Measurements from ENCODE around the gene EDIL3.
A peak's percentile ranks its signal among the peaks of the same experiment; 100 is the strongest.

Gene EDIL3

GRCh38 chr5:83942155-83942554 lies 442.5 kb downstream of the EDIL3 start:
- no peak for DNase-seq

- no peak for DNase-seq
These were observed 446.8 kb downstream of the EDIL3 start for GRCh38 chr5:83937837-83938236.

DNA sequence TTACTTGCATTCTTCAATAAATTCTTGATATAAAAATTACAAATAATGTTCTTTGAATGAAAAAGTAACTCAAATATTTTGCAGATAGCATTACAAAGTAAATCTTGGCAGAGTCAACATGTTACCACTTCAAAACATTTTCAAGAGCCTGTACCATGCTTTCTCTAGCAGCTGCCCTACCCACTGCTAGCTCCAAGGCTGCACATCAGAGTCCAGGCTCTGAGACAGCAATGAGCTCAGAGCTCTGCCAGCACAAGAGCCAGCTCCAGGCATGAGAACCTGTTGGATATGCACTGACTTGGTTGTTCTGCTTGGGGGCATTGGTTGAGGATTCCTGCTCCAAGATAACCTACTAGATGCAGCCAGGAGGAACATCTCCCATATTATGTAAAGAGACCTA lies 452.7 kb downstream of the EDIL3 start:
- DNase-seq: no peak

- DNase-seq: peak; percentile 18
These were observed 457.4 kb downstream of the EDIL3 start for GRCh38 chr5:83927140-83927733.

GRCh38 chr5:83925955-83926337 lies 458.7 kb downstream of the EDIL3 start:
- no peak for DNase-seq

- no peak for DNase-seq
These were observed 459.2 kb downstream of the EDIL3 start for GRCh38 chr5:83925321-83925954.

DNA sequence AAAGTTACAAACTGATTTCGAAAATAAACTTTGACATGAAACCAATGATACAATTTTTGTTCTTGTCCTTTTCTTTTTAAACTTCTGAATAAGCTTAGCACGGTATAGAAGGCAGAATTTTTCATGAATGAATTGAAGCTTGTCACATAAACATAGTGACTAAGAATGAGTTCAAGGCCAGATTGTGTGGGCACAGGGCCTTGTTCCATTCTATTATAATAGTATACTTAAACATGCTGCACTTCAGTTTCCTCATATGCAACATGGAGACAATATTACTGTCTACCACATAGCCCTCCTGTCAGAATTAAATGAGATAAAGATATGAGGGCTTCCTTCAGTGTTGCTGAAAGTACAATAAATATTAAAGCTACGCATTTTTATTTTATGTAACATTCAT lies 459.8 kb downstream of the EDIL3 start:
- DNase-seq: no peak

DNA sequence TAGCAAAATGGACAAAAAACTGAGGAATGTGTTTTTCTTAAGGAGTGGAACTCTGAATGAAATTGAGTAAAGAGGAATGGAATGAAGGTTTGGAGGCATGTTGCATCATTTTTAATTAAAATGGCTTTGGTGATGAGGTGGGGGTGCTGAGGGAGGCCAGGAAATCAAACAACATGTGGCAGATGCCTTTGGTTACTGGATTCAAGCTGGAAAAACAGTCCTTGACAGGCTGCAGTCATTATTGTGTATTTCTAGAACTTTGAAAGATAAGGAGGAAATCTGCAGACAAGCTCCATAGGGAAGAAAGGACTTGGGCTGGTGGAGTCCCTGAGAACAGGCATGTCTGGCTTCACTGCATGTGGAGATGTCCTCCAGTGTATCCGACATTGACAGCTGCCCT lies 460.5 kb downstream of the EDIL3 start:
- no peak for DNase-seq

GRCh38 chr5:83922699-83923098 lies 462.0 kb downstream of the EDIL3 start:
- DNase-seq: no peak

GRCh38 chr5:83921666-83922193 lies 462.9 kb downstream of the EDIL3 start:
- no peak for DNase-seq

- no peak for DNase-seq
These were observed 465.3 kb downstream of the EDIL3 start for GRCh38 chr5:83919071-83920041.

DNA sequence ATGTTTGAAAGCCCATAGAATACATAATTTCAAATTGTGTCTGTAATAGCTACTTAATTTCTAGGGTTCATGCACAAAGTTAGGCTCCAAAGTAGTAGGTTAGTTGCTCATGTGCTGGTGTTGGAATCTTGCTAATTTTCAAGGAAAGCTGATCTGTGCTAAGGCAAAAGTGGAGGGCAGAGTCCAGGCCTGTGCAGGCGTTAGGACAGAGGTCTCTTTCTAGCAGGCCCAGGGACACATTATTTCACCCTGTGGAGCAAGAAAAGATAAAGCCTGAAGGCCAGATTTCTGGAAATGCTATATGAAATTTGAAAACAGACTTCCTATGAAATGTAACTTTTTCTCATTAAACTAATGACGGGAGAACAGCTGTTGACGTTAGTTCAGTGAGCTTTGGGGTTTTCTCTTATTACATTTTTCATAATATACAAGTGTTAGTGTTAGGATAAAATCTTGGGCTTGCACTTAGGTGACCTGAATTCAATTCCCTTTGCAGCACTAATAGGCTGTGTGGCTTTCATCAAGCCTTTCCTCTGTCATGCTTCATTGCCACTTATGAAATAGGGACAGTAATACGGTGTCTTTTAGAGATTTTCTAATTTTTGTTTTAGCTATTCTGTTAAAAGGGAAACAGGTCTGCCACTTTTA lies 467.3 kb downstream of the EDIL3 start:
- no peak for DNase-seq

- DNase-seq: no peak
These were observed 469.8 kb downstream of the EDIL3 start for GRCh38 chr5:83914662-83915418.

- no peak for DNase-seq
These were observed 470.5 kb downstream of the EDIL3 start for GRCh38 chr5:83914199-83914598.

DNA sequence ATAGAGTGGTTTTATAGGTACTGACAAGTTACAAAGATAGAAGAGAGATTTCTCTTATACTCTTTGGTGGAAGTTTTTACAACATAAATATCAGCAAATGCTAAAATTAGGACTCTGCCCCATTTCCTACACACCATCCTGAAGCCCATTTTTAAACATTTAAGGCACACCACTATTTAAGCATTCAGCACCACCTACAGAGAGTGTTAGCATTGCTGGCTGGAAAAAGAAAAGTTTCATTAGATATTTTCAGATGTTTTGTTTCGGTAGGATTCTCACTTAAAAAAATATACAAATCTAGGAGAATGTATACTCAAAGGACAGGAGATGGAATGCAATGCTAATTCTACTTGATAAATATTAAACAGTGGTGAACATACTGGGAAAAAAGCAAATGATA lies 471.1 kb downstream of the EDIL3 start:
- DNase-seq: no peak

GRCh38 chr5:83911367-83911919 lies 473.2 kb downstream of the EDIL3 start:
- DNase-seq: no peak

DNA sequence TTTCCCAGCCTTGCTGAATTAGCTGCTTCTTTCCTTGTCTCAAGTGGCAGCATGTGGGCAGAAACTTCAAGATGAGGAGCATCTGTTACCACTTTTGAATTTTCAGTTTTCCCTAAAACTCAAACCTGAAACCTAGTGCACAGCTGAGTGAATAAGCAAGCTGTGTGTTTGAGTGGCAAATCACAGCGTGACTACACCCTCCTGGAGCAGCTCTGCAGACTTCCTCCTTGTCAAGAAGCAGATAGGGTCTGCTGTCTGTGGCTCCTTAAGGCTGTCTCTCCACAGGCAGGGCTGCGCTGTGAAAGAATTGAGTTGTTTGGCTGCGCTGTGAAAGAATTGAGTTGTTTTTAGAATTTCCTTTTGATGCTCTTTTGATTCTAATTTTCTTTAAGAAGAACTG lies 484.4 kb downstream of the EDIL3 start:
- no peak for DNase-seq

DNA sequence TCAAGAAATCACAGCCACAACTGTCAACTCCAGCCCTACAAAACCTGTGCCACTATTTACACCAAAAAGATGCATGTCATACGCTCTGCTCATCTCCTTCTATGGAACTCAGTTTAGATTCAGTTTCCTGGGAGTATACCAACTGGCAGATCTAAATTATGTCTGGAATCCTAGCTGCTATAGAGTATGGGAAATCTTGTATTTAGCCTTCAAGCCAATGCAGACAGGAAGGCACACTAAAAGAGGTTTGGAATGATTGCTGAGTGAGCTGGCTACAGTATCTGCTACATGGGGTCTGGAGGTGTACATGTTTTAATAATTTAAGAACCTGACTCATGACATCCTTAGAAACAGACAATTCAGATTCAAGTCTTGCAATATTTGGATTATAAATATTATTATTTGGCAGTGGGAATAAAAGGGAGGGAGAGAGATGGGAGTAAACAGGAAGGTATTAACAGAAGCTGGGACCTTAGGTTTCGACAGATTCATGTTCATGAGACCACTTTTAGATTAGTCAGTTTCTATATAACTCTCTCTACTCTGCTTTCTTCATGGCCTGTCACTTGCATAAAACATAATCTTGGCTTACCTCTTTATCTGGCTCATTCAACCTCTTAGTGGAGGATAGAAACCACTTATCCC lies 485.2 kb downstream of the EDIL3 start:
- no peak for DNase-seq

- DNase-seq: no peak
These were observed 488.8 kb downstream of the EDIL3 start for GRCh38 chr5:83895860-83896259.

- DNase-seq: no peak
These were observed 493.4 kb downstream of the EDIL3 start for GRCh38 chr5:83891261-83891660.
